Osteocyte (in vitro differentiated cells): ENCODE results near the gene ANTXR1. TPM values are rescaled to one million over a fixed set of nuclear protein-coding genes. Genes with fewer than 3 reads are reported as not detected.

ENCODE experiments used
- DNase-seq: peaks from one replicate; pipeline ENCODE4 v3.0.0; 2021; ENCODE audit warnings: mixed read lengths; ENCODE audit not compliant: unreplicated experiment; ENCODE audit errors: extremely low spot score
- H3K27ac Mint-ChIP-seq: one replicate; pipeline ENCODE4 v1.8.0; 2021; ENCODE audit warnings: mild to moderate bottlenecking, mixed read lengths; ENCODE audit not compliant: unreplicated experiment
- H3K27me3 Mint-ChIP-seq: one replicate; pipeline ENCODE4 v1.8.0; 2021; ENCODE audit warnings: mixed read lengths; ENCODE audit not compliant: unreplicated experiment
- H3K36me3 Mint-ChIP-seq: one replicate; pipeline ENCODE4 v1.8.0; 2021; ENCODE audit warnings: mixed read lengths; ENCODE audit not compliant: unreplicated experiment
- H3K4me1 Mint-ChIP-seq: one replicate; pipeline ENCODE4 v1.8.0; 2021; ENCODE audit warnings: mixed read lengths; ENCODE audit not compliant: unreplicated experiment
- H3K4me3 Mint-ChIP-seq: one replicate; pipeline ENCODE4 v1.8.0; 2021; ENCODE audit warnings: mild to moderate bottlenecking, moderate library complexity, mixed read lengths; ENCODE audit not compliant: unreplicated experiment
- H3K9me3 Mint-ChIP-seq: one replicate; pipeline ENCODE4 v1.8.0; 2021; ENCODE audit warnings: mixed read lengths; ENCODE audit not compliant: unreplicated experiment
- CTCF ChIP-seq: fragments of 200-600 bp; sonication (generic); IDR thresholded peaks from 2 replicates; pipeline ENCODE4 v1.5.0; 2021; ENCODE audit warnings: antibody characterized with exemption, mild to moderate bottlenecking, moderate library complexity
- total RNA-seq: library from RNA; stranded (reverse); gene quantifications from 2 replicates; pipeline ENCODE4 v1.2.1, GENCODE V29; 2021

ANTXR1 gene
- total RNA-seq, 1 donor from 2014 or later: 144 TPM

- H3K4me1 Mint-ChIP-seq: peaks cover 19% of the 10 kb centered on the region
- H3K27me3 Mint-ChIP-seq: no peaks in the 10 kb centered on the region
- H3K36me3 Mint-ChIP-seq: peaks cover 10% of the 10 kb centered on the region
- no peak overlapping the region for H3K4me3 Mint-ChIP-seq
- no peak overlapping the region for H3K27ac Mint-ChIP-seq
- TF ChIP-seq CTCF: no peak
- peaks cover 20% of the 10 kb centered on the region for H3K9me3 Mint-ChIP-seq
- DNase-seq: no peak
Observed at GRCh38 chr2:68997401-68997800, 15.6 kb upstream of the ANTXR1 start.

DNA sequence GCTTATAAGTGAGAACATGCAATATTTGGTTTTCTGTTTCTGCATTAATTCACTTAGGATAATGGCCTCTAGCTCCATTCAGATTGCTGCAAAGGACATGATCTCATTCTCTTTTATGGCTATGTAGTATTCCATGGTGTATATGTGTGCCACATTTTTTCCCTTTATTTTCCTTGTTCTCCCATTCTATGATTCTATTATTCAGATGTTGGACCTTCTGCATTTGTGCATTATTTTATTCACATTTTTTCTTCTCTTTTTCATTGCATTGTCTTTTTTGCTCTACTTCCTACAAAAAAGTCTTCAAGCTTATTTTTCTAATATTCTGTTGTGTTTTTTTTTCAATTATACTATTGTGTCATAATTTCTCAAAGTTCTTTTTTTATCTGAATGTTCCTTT is 11.1 kb upstream of the ANTXR1 start:
- no peak for TF ChIP-seq CTCF

DNA sequence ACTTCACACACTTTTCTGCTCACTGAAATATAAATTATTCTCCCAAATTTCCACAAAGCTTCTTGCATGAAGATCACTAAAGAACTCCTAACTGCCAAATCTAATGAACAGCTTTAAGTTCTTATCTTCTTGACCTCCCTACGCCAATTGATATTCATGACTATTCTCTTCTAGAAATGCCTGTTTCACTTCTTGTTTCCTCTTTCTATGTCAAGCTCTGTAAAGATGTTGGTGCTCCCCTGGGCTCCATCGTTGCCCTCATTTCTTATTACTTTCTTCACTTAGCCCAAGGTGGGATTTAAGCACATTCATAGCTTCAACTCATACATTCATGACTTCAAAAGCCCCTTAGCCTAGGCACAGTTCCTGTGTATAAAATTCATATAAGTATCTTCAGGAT is 9.2 kb upstream of the ANTXR1 start:
- no peak overlapping the region for H3K27ac Mint-ChIP-seq
- no peak for TF ChIP-seq CTCF
- DNase-seq: no peak
- H3K36me3 Mint-ChIP-seq: peaks cover 14% of the 10 kb centered on the region
- no peaks in the 10 kb centered on the region for H3K4me1 Mint-ChIP-seq
- no peak overlapping the region for H3K4me3 Mint-ChIP-seq
- H3K27me3 Mint-ChIP-seq: no peaks in the 10 kb centered on the region
- H3K9me3 Mint-ChIP-seq: peaks cover 32% of the 10 kb centered on the region

More for the DNA sequence above, 11.1 kb upstream of the ANTXR1 start:
- H3K27me3 Mint-ChIP-seq: no peaks in the 10 kb centered on the region
- no peak overlapping the region for H3K4me3 Mint-ChIP-seq
- no peak overlapping the region for H3K27ac Mint-ChIP-seq
- DNase-seq: no peak
- H3K36me3 Mint-ChIP-seq: peaks cover 14% of the 10 kb centered on the region
- H3K9me3 Mint-ChIP-seq: peaks cover 32% of the 10 kb centered on the region
- no peaks in the 10 kb centered on the region for H3K4me1 Mint-ChIP-seq

DNA sequence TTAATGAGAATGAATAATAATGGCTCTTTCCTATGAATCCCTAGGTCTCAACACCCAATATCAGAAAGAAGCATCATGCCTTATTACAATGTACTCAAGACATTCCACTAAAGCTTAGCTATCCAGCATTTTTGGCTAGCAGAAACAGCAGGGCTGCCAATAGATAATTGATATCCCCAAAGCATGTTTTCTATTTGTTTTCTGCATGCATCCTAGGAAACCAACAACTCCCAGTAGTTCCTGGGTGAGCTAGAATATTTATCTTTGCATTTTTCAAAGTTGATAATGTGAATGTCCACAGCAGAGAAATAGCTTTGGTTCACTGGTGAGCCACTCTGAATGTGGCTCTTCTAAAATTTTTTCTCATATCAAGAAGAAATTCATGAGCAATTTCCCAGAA is 5.8 kb upstream of the ANTXR1 start:
- H3K36me3 Mint-ChIP-seq: peaks cover 7% of the 10 kb centered on the region
- no peaks in the 10 kb centered on the region for H3K27me3 Mint-ChIP-seq
- H3K27ac Mint-ChIP-seq: no peak overlapping the region
- no peak for TF ChIP-seq CTCF
- peaks cover 14% of the 10 kb centered on the region for H3K9me3 Mint-ChIP-seq
- H3K4me1 Mint-ChIP-seq: no peaks in the 10 kb centered on the region
- DNase-seq: no peak
- H3K4me3 Mint-ChIP-seq: no peak overlapping the region

DNA sequence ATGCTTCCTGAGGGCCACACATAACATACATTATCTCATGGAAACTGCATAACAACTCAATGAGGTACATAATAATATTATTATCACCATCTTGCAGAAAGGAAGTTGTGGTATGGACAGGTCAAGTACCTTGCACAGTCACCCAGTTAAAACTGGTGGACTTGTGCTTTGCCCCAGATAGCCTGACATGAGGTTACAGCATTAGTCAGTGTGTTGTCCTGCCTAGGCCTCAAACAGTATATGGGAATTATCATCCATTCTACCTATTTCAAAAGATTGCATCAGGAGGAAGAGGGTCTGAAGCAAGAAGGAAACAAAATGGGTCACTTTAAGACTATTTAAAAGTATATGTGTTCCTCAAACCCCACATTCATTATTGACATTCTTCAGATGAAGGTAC is 5.4 kb upstream of the ANTXR1 start:
- H3K27ac Mint-ChIP-seq: no peak overlapping the region

More for the DNA sequence above, 5.4 kb upstream of the ANTXR1 start:
- no peaks in the 10 kb centered on the region for H3K27me3 Mint-ChIP-seq
- peaks cover 3% of the 10 kb centered on the region for H3K36me3 Mint-ChIP-seq
- no peak for DNase-seq
- peaks cover 3% of the 10 kb centered on the region for H3K4me1 Mint-ChIP-seq
- H3K9me3 Mint-ChIP-seq: peaks cover 10% of the 10 kb centered on the region
- TF ChIP-seq CTCF: no peak
- H3K4me3 Mint-ChIP-seq: no peak overlapping the region
